ENCODE measurements around the gene C10orf143.

DNA sequence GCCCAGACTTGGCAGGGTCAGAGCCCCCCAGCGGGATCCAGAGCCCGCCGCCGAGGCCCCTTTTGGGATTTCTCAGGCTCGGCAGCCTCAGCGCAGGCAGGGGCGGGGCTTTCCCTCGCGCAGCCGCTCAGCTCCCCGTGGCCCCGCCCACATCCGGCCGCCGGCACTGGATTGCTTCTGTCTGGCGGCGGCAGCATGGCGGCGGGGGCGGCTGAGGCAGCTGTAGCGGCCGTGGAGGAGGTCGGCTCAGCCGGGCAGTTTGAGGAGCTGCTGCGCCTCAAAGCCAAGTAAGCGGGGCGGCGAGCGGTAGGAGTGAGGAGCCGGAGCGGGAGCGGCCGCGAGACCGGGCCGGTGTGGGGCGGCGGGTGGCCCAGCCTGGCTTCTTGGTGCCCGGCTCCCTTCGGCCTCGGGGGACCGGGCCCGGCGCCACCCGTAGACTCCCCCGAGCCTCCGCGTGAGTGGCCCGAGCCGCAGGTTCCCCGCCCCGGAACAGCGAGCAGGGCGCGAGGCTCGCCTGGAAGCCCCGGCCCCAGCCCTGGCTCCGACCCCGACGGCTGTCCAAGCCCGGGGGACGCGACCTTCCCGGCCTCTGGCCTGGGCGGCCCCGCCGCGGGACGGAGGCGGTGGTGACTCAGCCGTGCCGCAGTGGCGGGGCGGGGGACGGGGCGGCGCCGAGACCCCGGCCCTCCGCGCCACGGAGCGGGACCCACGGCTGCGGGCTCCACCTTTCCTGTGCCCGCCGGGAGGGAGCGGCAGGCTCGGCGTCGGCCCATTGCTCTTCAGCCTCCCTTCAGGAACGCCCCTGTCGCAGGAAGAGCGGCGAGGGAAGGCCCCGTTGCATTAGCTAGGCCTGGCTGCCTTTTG lies 25.8 kb upstream of the C10orf143 start, which contains the start of gene GLRX3:
- TF ChIP-seq, protein P1, sequence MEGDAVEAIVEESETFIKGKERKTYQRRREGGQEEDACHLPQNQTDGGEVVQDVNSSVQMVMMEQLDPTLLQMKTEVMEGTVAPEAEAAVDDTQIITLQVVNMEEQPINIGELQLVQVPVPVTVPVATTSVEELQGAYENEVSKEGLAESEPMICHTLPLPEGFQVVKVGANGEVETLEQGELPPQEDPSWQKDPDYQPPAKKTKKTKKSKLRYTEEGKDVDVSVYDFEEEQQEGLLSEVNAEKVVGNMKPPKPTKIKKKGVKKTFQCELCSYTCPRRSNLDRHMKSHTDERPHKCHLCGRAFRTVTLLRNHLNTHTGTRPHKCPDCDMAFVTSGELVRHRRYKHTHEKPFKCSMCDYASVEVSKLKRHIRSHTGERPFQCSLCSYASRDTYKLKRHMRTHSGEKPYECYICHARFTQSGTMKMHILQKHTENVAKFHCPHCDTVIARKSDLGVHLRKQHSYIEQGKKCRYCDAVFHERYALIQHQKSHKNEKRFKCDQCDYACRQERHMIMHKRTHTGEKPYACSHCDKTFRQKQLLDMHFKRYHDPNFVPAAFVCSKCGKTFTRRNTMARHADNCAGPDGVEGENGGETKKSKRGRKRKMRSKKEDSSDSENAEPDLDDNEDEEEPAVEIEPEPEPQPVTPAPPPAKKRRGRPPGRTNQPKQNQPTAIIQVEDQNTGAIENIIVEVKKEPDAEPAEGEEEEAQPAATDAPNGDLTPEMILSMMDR (conservative IDR thresholded peaks at IDR 0.05; ENCODE audit: low read depth in 2 of 2): no peak
- TF ChIP-seq JUNB (IDR thresholded peaks at IDR 0.05; ENCODE audit: unreplicated experiment) (no peak), NANOG (IDR thresholded peaks at IDR 0.05; ENCODE audit: borderline replicate concordance) (no peak)
- TF ChIP-seq, protein P2, sequence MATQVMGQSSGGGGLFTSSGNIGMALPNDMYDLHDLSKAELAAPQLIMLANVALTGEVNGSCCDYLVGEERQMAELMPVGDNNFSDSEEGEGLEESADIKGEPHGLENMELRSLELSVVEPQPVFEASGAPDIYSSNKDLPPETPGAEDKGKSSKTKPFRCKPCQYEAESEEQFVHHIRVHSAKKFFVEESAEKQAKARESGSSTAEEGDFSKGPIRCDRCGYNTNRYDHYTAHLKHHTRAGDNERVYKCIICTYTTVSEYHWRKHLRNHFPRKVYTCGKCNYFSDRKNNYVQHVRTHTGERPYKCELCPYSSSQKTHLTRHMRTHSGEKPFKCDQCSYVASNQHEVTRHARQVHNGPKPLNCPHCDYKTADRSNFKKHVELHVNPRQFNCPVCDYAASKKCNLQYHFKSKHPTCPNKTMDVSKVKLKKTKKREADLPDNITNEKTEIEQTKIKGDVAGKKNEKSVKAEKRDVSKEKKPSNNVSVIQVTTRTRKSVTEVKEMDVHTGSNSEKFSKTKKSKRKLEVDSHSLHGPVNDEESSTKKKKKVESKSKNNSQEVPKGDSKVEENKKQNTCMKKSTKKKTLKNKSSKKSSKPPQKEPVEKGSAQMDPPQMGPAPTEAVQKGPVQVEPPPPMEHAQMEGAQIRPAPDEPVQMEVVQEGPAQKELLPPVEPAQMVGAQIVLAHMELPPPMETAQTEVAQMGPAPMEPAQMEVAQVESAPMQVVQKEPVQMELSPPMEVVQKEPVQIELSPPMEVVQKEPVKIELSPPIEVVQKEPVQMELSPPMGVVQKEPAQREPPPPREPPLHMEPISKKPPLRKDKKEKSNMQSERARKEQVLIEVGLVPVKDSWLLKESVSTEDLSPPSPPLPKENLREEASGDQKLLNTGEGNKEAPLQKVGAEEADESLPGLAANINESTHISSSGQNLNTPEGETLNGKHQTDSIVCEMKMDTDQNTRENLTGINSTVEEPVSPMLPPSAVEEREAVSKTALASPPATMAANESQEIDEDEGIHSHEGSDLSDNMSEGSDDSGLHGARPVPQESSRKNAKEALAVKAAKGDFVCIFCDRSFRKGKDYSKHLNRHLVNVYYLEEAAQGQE (IDR thresholded peaks at IDR 0.05; ENCODE audit: unreplicated experiment): no peak

Measured in GM23338 (cell line).